Colonic mucosa (tissue), 4 donors: ENCODE measurements around the gene GSTM4. TPM values are rescaled to one million over a fixed set of nuclear protein-coding genes. Genes with fewer than 3 reads are reported as not detected.

ENCODE experiments used
- DNase-seq: peaks from one replicate; pipeline ENCODE4 v3.0.0-alpha.2; 2020
- H3K27ac ChIP-seq: fragments of 200-600 bp; one replicate; pipeline ENCODE4 v1.8.0; 2021
- H3K27me3 ChIP-seq: fragments of 200-600 bp; one replicate; pipeline ENCODE4 v1.8.0; 2021
- H3K36me3 ChIP-seq: fragments of 200-600 bp; one replicate; pipeline ENCODE4 v1.8.0; 2021
- H3K4me1 ChIP-seq: fragments of 200-600 bp; one replicate; pipeline ENCODE4 v1.8.0; 2021; ENCODE audit warnings: mild to moderate bottlenecking
- H3K4me3 ChIP-seq: fragments of 200-600 bp; one replicate; pipeline ENCODE4 v1.8.0; 2021
- H3K9ac ChIP-seq, 2 donors: one replicate each; pipeline ENCODE4 v1.7.0; 2013; ENCODE audit warnings: control low read depth in 2 of 2, low read depth in 2 of 2, low read length in 2 of 2
- H3K9me3 ChIP-seq: fragments of 200-600 bp; one replicate; pipeline ENCODE4 v1.8.0; 2021
- intact Hi-C: fragments of 100-400 bp; cut with DNase I; formaldehyde crosslinking; loops from one replicate; pipeline ENCODE4 v1.14.1; 2022
- total RNA-seq, 2 donors: library from RNA; stranded (reverse); fragmentation: NEBNext Ultra II Directional in 1 of 2; extraction: Animal tissue kit (Norgen Biotek cat#: 25700) in 1 of 2; gene quantifications; one replicate each; pipeline ENCODE4 v1.2.1, GENCODE V29; 2021
- TF ChIP-seq, protein P1 (sequence below): fragments of 200-600 bp; IDR thresholded peaks from one replicate; pipeline ENCODE4 v1.8.0; 2022; ENCODE audit warnings: antibody characterized with exemption, mild to moderate bottlenecking
- donor health status: healthy.
- donor health status: DM: no; HTN: no; CAD: no.
- donor health status: DM: no; HTN: no; CAD: no.

GSTM4 gene
- total RNA-seq, 2 donors from 2014 or later, result 62.6 to 77.4 TPM

DNA sequence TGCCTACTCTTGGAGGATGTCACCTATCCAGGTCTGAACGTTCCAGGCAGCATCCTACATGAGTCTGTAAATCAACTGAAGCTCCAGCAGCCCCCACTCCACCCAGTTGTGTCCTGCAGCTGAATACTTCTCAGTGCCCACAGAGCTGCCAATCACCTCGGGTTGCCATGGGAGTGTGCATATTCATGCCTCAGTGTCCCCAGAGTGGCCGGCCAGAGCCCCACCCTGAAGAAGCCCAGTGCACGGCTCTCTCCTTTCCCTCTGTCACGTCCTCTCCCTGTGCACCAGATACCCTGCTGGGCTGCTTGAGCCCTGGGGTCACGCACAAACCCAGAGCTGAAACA lies 16.1 kb upstream of the GSTM4 start:
- no peak for DNase-seq
- H3K36me3 ChIP-seq, result no peaks in the 10 kb centered on the region
- H3K27ac ChIP-seq, result no peak overlapping the region
- H3K4me1 ChIP-seq, result peaks cover 4% of the 10 kb centered on the region
- no peaks in the 10 kb centered on the region for H3K27me3 ChIP-seq
- no peak overlapping the region for H3K9ac ChIP-seq
- no peaks in the 10 kb centered on the region for H3K9me3 ChIP-seq
- intact Hi-C loops, result loop anchor here (5.0 to 10.0 kb wide), 2 partner anchors 98 to 345 kb away; partner anchors contain the start of gene AHCYL1
- H3K4me3 ChIP-seq, result no peak overlapping the region
- TF ChIP-seq, protein P1, sequence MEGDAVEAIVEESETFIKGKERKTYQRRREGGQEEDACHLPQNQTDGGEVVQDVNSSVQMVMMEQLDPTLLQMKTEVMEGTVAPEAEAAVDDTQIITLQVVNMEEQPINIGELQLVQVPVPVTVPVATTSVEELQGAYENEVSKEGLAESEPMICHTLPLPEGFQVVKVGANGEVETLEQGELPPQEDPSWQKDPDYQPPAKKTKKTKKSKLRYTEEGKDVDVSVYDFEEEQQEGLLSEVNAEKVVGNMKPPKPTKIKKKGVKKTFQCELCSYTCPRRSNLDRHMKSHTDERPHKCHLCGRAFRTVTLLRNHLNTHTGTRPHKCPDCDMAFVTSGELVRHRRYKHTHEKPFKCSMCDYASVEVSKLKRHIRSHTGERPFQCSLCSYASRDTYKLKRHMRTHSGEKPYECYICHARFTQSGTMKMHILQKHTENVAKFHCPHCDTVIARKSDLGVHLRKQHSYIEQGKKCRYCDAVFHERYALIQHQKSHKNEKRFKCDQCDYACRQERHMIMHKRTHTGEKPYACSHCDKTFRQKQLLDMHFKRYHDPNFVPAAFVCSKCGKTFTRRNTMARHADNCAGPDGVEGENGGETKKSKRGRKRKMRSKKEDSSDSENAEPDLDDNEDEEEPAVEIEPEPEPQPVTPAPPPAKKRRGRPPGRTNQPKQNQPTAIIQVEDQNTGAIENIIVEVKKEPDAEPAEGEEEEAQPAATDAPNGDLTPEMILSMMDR, result no peak

DNA sequence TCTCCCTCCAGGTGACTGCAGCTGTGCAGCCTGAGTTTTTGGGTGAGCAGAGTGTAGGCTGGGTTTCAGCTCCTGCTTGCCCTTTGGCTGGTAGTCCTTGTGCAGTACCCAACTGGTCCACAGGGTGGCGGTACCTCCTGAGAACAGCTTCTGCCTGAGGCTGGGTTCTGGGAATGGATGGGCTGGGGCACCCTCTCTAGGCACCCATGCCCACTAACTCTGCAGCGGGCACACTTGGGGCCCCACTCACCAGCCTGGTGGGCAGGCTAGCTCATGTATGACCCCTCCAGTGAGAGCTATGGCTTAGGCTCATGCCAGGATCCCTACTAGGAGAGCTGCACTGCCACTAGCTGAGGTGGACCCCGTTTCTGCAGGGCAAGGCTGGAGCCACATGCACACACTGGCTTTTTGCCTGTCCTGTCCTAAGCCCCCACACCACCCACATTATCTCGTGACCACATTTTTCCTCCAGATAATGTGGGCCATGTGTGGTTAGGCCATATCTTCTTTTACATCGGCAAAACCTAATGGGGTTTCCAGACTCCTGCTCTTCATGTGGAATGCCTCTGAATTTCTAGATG lies 15.5 kb upstream of the GSTM4 start:
- Histone ChIP-seq H3K36me3 (no peaks in the 10 kb centered on the region), H3K9me3 (no peaks in the 10 kb centered on the region), H3K27ac (no peak overlapping the region), H3K9ac (no peak overlapping the region), H3K4me1 (peaks cover 4% of the 10 kb centered on the region), H3K27me3 (no peaks in the 10 kb centered on the region), H3K4me3 (no peak overlapping the region)
- intact Hi-C loops, result no loop called here
- peak; percentile 95 for DNase-seq
- TF ChIP-seq, protein P1, result peak; percentile 99

DNA sequence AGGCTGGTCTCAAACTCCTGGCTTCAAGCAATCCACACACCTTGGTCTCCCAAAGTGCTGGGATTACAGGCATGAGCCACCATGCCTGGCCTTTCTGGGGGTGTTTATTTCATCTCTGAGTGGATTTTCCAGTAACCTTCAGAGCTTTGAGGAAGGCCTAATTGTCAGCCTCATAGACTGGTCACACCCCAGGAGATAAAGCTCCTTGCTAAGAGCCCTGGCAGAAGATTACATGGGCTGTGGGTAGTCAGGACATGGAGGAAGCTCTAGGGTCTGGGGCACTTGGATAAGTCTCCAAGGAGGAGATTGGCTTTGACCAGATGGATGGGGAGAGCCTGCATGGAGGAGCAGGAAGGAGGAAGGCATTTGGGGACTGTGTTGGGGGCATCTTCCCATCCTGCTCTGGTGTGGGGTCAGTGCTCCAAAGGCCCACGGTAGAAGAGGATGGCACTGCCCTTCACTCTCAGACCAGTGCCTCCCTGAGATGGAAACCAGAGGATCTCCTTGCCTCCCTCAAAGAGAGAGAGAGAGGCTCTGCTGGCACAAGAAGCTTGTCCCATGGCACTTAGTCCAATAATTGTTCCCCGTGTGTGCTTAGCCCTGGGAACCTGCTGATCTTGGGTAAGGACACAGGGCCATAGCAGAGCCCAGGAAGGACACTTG lies 14.7 kb upstream of the GSTM4 start:
- Histone ChIP-seq H3K27me3 (no peaks in the 10 kb centered on the region), H3K27ac (no peak overlapping the region), H3K9me3 (no peaks in the 10 kb centered on the region), H3K4me1 (peaks cover 4% of the 10 kb centered on the region), H3K4me3 (no peak overlapping the region), H3K36me3 (no peaks in the 10 kb centered on the region), H3K9ac (no peak overlapping the region)
- DNase-seq, result no peak
- intact Hi-C loops, result no loop called here
- TF ChIP-seq, protein P1, result no peak

DNA sequence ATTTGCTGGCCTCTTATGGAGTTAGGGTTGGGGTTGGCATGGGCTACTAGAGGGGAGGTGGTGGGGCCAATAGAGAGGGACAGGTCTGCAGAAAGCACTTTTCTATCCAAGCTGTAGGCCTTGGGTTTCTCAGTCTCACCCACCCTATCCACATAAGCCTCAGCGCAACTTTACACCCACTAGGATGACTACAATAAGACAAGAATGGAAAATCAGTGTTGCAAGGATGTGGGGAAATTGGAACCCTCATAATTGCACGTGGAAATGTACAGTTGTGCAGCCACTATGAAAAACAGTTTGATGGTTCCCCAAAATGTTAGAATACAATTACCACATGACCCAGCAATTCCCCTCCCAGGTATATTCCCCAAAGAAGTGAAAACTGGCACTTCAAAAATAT lies 14.0 kb upstream of the GSTM4 start:
- intact Hi-C loops, result loop anchor here (2.0 kb wide), 1 partner anchor 131 kb away; no protein-coding TSS in a partner anchor
- no peak for DNase-seq
- no peaks in the 10 kb centered on the region for H3K9me3 ChIP-seq
- no peaks in the 10 kb centered on the region for H3K27me3 ChIP-seq
- TF ChIP-seq, protein P1, result no peak
- no peak overlapping the region for H3K9ac ChIP-seq
- H3K4me3 ChIP-seq, result no peak overlapping the region
- H3K36me3 ChIP-seq, result no peaks in the 10 kb centered on the region
- H3K27ac ChIP-seq, result no peak overlapping the region
- H3K4me1 ChIP-seq, result peaks cover 4% of the 10 kb centered on the region

DNA sequence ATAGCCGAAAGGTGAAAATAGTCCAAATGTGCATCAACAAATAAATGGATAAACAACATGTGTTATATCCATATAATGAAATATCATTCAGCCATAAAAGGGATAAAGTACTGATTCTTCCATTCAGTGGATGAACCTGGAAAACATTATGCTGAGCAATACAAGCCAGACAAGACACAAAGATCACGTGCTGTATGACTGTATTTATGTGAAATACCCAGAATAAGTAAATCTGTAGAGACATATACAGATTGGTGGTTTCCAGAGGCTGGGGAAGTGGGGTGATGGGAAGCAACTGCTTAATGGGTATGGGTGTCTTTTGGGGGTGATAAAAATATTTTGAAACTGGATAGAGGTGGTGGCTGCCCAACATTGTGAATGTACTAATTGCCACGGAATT lies 13.3 kb upstream of the GSTM4 start:
- intact Hi-C loops, result loop anchor here (2.0 kb wide), 1 partner anchor 130 kb away; no protein-coding TSS in a partner anchor
- no peak overlapping the region for H3K9ac ChIP-seq
- no peaks in the 10 kb centered on the region for H3K36me3 ChIP-seq
- DNase-seq, result no peak
- H3K27ac ChIP-seq, result no peak overlapping the region
- H3K4me1 ChIP-seq, result peaks cover 4% of the 10 kb centered on the region
- H3K27me3 ChIP-seq, result no peaks in the 10 kb centered on the region
- no peaks in the 10 kb centered on the region for H3K9me3 ChIP-seq
- TF ChIP-seq, protein P1, result no peak
- H3K4me3 ChIP-seq, result no peak overlapping the region
